Activated T-helper 9 cell treated with anti-CD3 and anti-CD28 coated beads, Interleukin-2, amount 50 U/mL, for 16 hours (primary cell): Measurements from ENCODE around the gene TMEM120A.
"Not testable (repeated sequence)": the region's sequence is repeated elsewhere in the genome, so short reads cannot be mapped to it uniquely, and the experiment has no call there.

Experiments
- DNase-seq: peaks from one replicate; pipeline ENCODE4 v3.0.0-alpha.2; 2020; ENCODE audit warnings: low read depth

Gene TMEM120A

GRCh38 chr7:75994388-75995051 lies at the start of gene TMEM120A:
TSS of gene TMEM120A (minus strand) at chr7:75994595. CDS start at chr7:75994570, 25 bp downstream.
- peak; percentile 92 for DNase-seq

- DNase-seq, result no peak
Observed at GRCh38 chr7:76040126-76040525, 45.7 kb upstream of the TMEM120A start.

- DNase-seq, result no peak
Observed at GRCh38 chr7:76037310-76037709, 42.9 kb upstream of the TMEM120A start.

GRCh38 chr7:76031964-76032363 lies 37.6 kb upstream of the TMEM120A start:
- DNase-seq, result no peak

GRCh38 chr7:76029682-76030081 lies 35.3 kb upstream of the TMEM120A start:
- not testable (repeated sequence) for DNase-seq

GRCh38 chr7:76023002-76023401 lies 28.6 kb upstream of the TMEM120A start:
- no peak for DNase-seq

GRCh38 chr7:76022026-76022780 lies 27.8 kb upstream of the TMEM120A start:
- DNase-seq, result no peak

GRCh38 chr7:76020031-76020714 lies 25.8 kb upstream of the TMEM120A start:
- peak; percentile 62 for DNase-seq

GRCh38 chr7:76018520-76018919 lies 24.1 kb upstream of the TMEM120A start:
- not testable (repeated sequence) for DNase-seq

GRCh38 chr7:76016191-76016947 lies 22.0 kb upstream of the TMEM120A start:
- DNase-seq, result no peak

GRCh38 chr7:76011442-76011861 lies 17.1 kb upstream of the TMEM120A start:
- DNase-seq, result no peak

GRCh38 chr7:76009672-76010600 lies 15.5 kb upstream of the TMEM120A start:
- no peak for DNase-seq

- no peak for DNase-seq
Observed at GRCh38 chr7:76008156-76008687, 13.8 kb upstream of the TMEM120A start.

GRCh38 chr7:76005004-76005403 lies 10.6 kb upstream of the TMEM120A start:
- not testable (repeated sequence) for DNase-seq

GRCh38 chr7:76003351-76003750 lies 9.0 kb upstream of the TMEM120A start:
- no peak for DNase-seq

GRCh38 chr7:76002822-76003221 lies 8.4 kb upstream of the TMEM120A start:
- DNase-seq, result no peak

- no peak for DNase-seq
Observed at GRCh38 chr7:76002139-76002538, 7.7 kb upstream of the TMEM120A start.

GRCh38 chr7:76000566-76000965 lies 6.2 kb upstream of the TMEM120A start:
- no peak for DNase-seq

GRCh38 chr7:75998038-75998437 lies 3.6 kb upstream of the TMEM120A start:
- DNase-seq, result no peak

GRCh38 chr7:75996476-75996875 lies 2.1 kb upstream of the TMEM120A start:
- no peak for DNase-seq

- no peak for DNase-seq
Observed at GRCh38 chr7:75995996-75996395, 1.6 kb upstream of the TMEM120A start.
